ENCODE data around the gene ESAM. TPM values are rescaled to one million over a fixed set of nuclear protein-coding genes. Genes with fewer than 3 reads are reported as not detected.

ESAM gene
- total RNA-seq, 1 donor from 2014 or later: not detected

GRCh38 chr11:124763156-124763947 is 1.3 kb upstream of the ESAM start:
- peaks cover 27% of the 10 kb centered on the region for H3K27me3 Mint-ChIP-seq
- H3K4me3 Mint-ChIP-seq: peak overlapping the region; percentile 84
- peaks cover 10% of the 10 kb centered on the region for H3K4me1 Mint-ChIP-seq
- H3K27ac Mint-ChIP-seq: peak overlapping the region; percentile 68
- H3K9me3 Mint-ChIP-seq: no peaks in the 10 kb centered on the region
- intact Hi-C loops (cut with micrococcal nuclease): loop anchor here (1.0 kb wide), 6 partner anchors 17 to 94 kb away; partner anchors contain the start of genes SIAE and SPA17
- peak; percentile 95 for DNase-seq
- peaks cover 10% of the 10 kb centered on the region for H3K36me3 Mint-ChIP-seq (ENCODE audit: low read depth)

- H3K9me3 Mint-ChIP-seq: no peaks in the 10 kb centered on the region
- intact Hi-C loops (cut with micrococcal nuclease): loop anchor here (1.0 kb wide), 6 partner anchors 16 to 93 kb away; partner anchors contain the start of genes SIAE and SPA17
- no peak overlapping the region for H3K27ac Mint-ChIP-seq
- peak overlapping the region; percentile 84 for H3K4me3 Mint-ChIP-seq
- no peak for DNase-seq
- peaks cover 12% of the 10 kb centered on the region for H3K4me1 Mint-ChIP-seq
- H3K36me3 Mint-ChIP-seq (ENCODE audit: low read depth): peaks cover 8% of the 10 kb centered on the region
- peaks cover 33% of the 10 kb centered on the region for H3K27me3 Mint-ChIP-seq
Measured at GRCh38 chr11:124762624-124763155, 600 bp upstream of the ESAM start.

- Mint-ChIP-seq H3K27ac (no peak overlapping the region), H3K9me3 (no peaks in the 10 kb centered on the region), H3K36me3 (ENCODE audit: low read depth) (peaks cover 5% of the 10 kb centered on the region), H3K27me3 (peaks cover 42% of the 10 kb centered on the region), H3K4me3 (peak overlapping the region; percentile 84), H3K4me1 (peaks cover 12% of the 10 kb centered on the region)
- peak; percentile 57 for DNase-seq
- intact Hi-C loops (cut with micrococcal nuclease): no loop called here
Measured at GRCh38 chr11:124761301-124762104, 587 bp downstream of the ESAM start.

- peaks cover 2% of the 10 kb centered on the region for H3K36me3 Mint-ChIP-seq (ENCODE audit: low read depth)
- DNase-seq: no peak
- H3K9me3 Mint-ChIP-seq: no peaks in the 10 kb centered on the region
- intact Hi-C loops (cut with micrococcal nuclease): no loop called here
- peaks cover 12% of the 10 kb centered on the region for H3K4me1 Mint-ChIP-seq
- no peak overlapping the region for H3K27ac Mint-ChIP-seq
- H3K27me3 Mint-ChIP-seq: peaks cover 44% of the 10 kb centered on the region
- H3K4me3 Mint-ChIP-seq: peak overlapping the region; percentile 8
Measured at GRCh38 chr11:124760806-124761205, 1.3 kb downstream of the ESAM start.

GRCh38 chr11:124760205-124760652 is 1.9 kb downstream of the ESAM start:
- H3K27ac Mint-ChIP-seq: no peak overlapping the region
- H3K4me1 Mint-ChIP-seq: peaks cover 12% of the 10 kb centered on the region
- peaks cover 44% of the 10 kb centered on the region for H3K27me3 Mint-ChIP-seq
- H3K36me3 Mint-ChIP-seq (ENCODE audit: low read depth): peaks cover 2% of the 10 kb centered on the region
- H3K4me3 Mint-ChIP-seq: no peak overlapping the region
- DNase-seq: peak; percentile 57
- intact Hi-C loops (cut with micrococcal nuclease): no loop called here
- no peaks in the 10 kb centered on the region for H3K9me3 Mint-ChIP-seq

GRCh38 chr11:124759266-124760204 is 2.6 kb downstream of the ESAM start:
- Mint-ChIP-seq H3K27me3 (peaks cover 45% of the 10 kb centered on the region), H3K4me3 (no peak overlapping the region), H3K36me3 (ENCODE audit: low read depth) (peaks cover 2% of the 10 kb centered on the region), H3K9me3 (no peaks in the 10 kb centered on the region), H3K27ac (no peak overlapping the region), H3K4me1 (peaks cover 12% of the 10 kb centered on the region)
- no peak for DNase-seq
- intact Hi-C loops (cut with micrococcal nuclease): loop anchor here (2.0 to 10.0 kb wide), 2 partner anchors 107 to 405 kb away; partner anchors contain the start of gene PKNOX2

- DNase-seq: peak; percentile 92
- no peaks in the 10 kb centered on the region for H3K9me3 Mint-ChIP-seq
- H3K4me3 Mint-ChIP-seq: peak overlapping the region; percentile 80
- H3K4me1 Mint-ChIP-seq: peaks cover 12% of the 10 kb centered on the region
- peaks cover 45% of the 10 kb centered on the region for H3K27me3 Mint-ChIP-seq
- intact Hi-C loops (cut with micrococcal nuclease): loop anchor here (1.0 to 10.0 kb wide), 4 partner anchors 79 to 406 kb away; partner anchors contain the start of genes PKNOX2, SIAE and SPA17
- no peak overlapping the region for H3K27ac Mint-ChIP-seq
- H3K36me3 Mint-ChIP-seq (ENCODE audit: low read depth): peaks cover 2% of the 10 kb centered on the region
Measured at GRCh38 chr11:124758355-124759265, 3.5 kb downstream of the ESAM start.

- no peak for DNase-seq
- Mint-ChIP-seq H3K4me3 (no peak overlapping the region), H3K36me3 (ENCODE audit: low read depth) (peaks cover 2% of the 10 kb centered on the region), H3K9me3 (no peaks in the 10 kb centered on the region), H3K27me3 (peaks cover 45% of the 10 kb centered on the region), H3K27ac (no peak overlapping the region), H3K4me1 (peaks cover 10% of the 10 kb centered on the region)
- intact Hi-C loops (cut with micrococcal nuclease): loop anchor here (10.0 kb wide), 1 partner anchor 407 kb away; the partner anchor contains the start of gene PKNOX2
Measured at GRCh38 chr11:124757320-124757719, 4.8 kb downstream of the ESAM start.

GRCh38 chr11:124756753-124757227 is 5.3 kb downstream of the ESAM start:
- DNase-seq: no peak
- Mint-ChIP-seq H3K4me1 (peaks cover 10% of the 10 kb centered on the region), H3K36me3 (ENCODE audit: low read depth) (peaks cover 2% of the 10 kb centered on the region), H3K27ac (no peak overlapping the region), H3K27me3 (peaks cover 45% of the 10 kb centered on the region), H3K4me3 (no peak overlapping the region), H3K9me3 (no peaks in the 10 kb centered on the region)
- intact Hi-C loops (cut with micrococcal nuclease): loop anchor here (10.0 kb wide), 1 partner anchor 408 kb away; the partner anchor contains the start of gene PKNOX2

GRCh38 chr11:124756033-124756752 is 5.9 kb downstream of the ESAM start:
- intact Hi-C loops (cut with micrococcal nuclease): loop anchor here (10.0 kb wide), 1 partner anchor 409 kb away; the partner anchor contains the start of gene PKNOX2
- peaks cover 40% of the 10 kb centered on the region for H3K27me3 Mint-ChIP-seq
- H3K36me3 Mint-ChIP-seq (ENCODE audit: low read depth): peaks cover 2% of the 10 kb centered on the region
- H3K4me1 Mint-ChIP-seq: peaks cover 7% of the 10 kb centered on the region
- peak; percentile 47 for DNase-seq
- no peak overlapping the region for H3K27ac Mint-ChIP-seq
- H3K4me3 Mint-ChIP-seq: no peak overlapping the region
- H3K9me3 Mint-ChIP-seq: no peaks in the 10 kb centered on the region

GRCh38 chr11:124754710-124755109 is 7.4 kb downstream of the ESAM start:
- DNase-seq: no peak
- intact Hi-C loops (cut with micrococcal nuclease): loop anchor here (10.0 kb wide), 1 partner anchor 410 kb away; the partner anchor contains the start of gene PKNOX2
- peaks cover 2% of the 10 kb centered on the region for H3K36me3 Mint-ChIP-seq (ENCODE audit: low read depth)
- no peak overlapping the region for H3K27ac Mint-ChIP-seq
- H3K9me3 Mint-ChIP-seq: no peaks in the 10 kb centered on the region
- peaks cover 12% of the 10 kb centered on the region for H3K4me1 Mint-ChIP-seq
- peaks cover 31% of the 10 kb centered on the region for H3K27me3 Mint-ChIP-seq
- H3K4me3 Mint-ChIP-seq: no peak overlapping the region
